ENCODE results near the gene ARMH4.
"Not testable (repeated sequence)": the region's sequence is repeated elsewhere in the genome, so short reads cannot be mapped to it uniquely, and the experiment has no call there.

ARMH4 gene

GRCh38 chr14:58128416-58128815, 23.6 kb downstream of the ARMH4 start:
- no peak overlapping the region for H3K4me3 Mint-ChIP-seq
- H3K36me3 Mint-ChIP-seq = no peaks in the 10 kb centered on the region
- no peaks in the 10 kb centered on the region for H3K27me3 Mint-ChIP-seq
- H3K9me3 Mint-ChIP-seq = peaks cover 10% of the 10 kb centered on the region
- no peak overlapping the region for H3K27ac Mint-ChIP-seq
- H3K4me1 Mint-ChIP-seq = no peaks in the 10 kb centered on the region
- no peak for ATAC-seq

DNA sequence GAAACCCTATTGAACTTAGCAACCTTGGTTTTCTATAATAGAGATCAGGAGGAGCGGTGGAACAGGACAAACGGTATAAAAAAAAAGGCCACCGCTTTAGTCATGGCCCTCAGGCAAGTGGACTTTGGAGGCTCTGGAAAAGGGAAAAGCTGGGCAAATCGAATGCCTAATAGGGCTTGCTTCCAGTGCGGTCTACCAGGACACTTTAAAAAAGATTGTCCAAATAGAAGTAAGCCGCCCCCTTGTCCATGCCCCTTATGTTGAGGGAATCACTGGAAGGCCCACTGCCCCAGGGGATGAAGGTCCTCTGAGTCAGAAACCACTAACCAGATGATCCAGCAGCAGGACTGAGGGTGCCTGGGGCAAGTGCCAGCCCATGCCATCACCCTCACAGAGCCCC, 29.5 kb downstream of the ARMH4 start:
- Mint-ChIP-seq H3K27me3 (peaks cover 17% of the 10 kb centered on the region), H3K9me3 (peaks cover 10% of the 10 kb centered on the region)
- H3K36me3 Mint-ChIP-seq, ATAC-seq, H3K4me3 Mint-ChIP-seq, H3K27ac Mint-ChIP-seq, H3K4me1 Mint-ChIP-seq: not testable (repeated sequence)

DNA sequence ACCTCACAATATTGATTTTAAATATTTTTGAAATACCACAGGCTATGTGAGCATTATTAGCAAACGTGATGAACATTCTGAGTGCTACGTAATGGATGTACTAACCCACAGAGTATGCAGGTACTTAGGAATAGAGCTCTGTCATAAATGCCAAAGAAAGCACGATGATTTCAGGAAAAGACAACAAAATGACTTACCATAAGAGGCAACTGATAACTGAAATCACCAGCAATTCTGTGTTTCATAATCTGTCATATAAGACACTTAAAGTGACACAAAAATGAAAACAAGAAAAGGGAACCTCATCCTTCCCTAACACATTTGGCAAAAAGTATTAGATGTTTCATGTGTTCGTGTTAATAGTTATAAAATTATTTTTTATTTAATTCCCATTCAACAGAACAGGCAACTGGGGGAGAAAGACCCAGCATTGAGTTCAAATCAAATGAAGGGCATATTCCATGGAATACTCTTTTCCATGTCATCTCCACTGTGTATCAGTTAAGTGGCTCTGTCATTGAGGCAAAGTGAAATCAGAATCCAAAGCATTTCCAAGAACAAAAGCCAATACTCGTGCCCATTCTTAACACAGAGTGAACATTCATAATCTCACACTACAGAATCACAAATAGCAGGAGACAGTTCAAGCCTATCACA, 30.4 kb downstream of the ARMH4 start:
- ATAC-seq = no peak
- peaks cover 22% of the 10 kb centered on the region for H3K27me3 Mint-ChIP-seq
- no peak overlapping the region for H3K27ac Mint-ChIP-seq
- no peak overlapping the region for H3K4me3 Mint-ChIP-seq
- no peaks in the 10 kb centered on the region for H3K4me1 Mint-ChIP-seq
- H3K36me3 Mint-ChIP-seq = no peaks in the 10 kb centered on the region
- H3K9me3 Mint-ChIP-seq = peaks cover 10% of the 10 kb centered on the region

- Mint-ChIP-seq H3K9me3 (no peaks in the 10 kb centered on the region), H3K4me1 (no peaks in the 10 kb centered on the region), H3K27me3 (peaks cover 26% of the 10 kb centered on the region), H3K4me3 (no peak overlapping the region), H3K36me3 (no peaks in the 10 kb centered on the region), H3K27ac (no peak overlapping the region)
- ATAC-seq = no peak
These were observed 32.6 kb downstream of the ARMH4 start for GRCh38 chr14:58119381-58119780.

GRCh38 chr14:58118097-58118815, 33.8 kb downstream of the ARMH4 start:
- no peaks in the 10 kb centered on the region for H3K4me1 Mint-ChIP-seq
- H3K4me3 Mint-ChIP-seq = no peak overlapping the region
- no peaks in the 10 kb centered on the region for H3K36me3 Mint-ChIP-seq
- H3K9me3 Mint-ChIP-seq = no peaks in the 10 kb centered on the region
- no peak for ATAC-seq
- no peak overlapping the region for H3K27ac Mint-ChIP-seq
- peaks cover 37% of the 10 kb centered on the region for H3K27me3 Mint-ChIP-seq

DNA sequence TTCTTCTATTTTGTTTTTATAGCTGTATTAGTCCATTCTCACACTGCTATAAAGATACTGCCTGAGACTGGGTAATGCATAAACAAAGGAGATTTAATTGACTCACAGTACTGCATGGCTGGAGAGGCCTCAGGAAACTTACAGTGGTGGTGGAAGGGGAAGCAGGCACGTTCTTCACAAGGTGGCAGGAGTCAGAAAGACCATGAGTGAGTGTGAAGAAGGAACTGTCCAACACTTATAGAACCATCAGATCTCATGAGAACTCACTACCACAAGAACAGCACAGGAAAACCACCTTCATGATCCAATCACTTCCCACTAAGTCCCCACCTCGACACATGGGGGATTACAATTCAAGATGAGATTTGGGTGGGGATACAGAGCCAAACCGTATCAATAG, 42.3 kb downstream of the ARMH4 start:
- Mint-ChIP-seq H3K4me3 (no peak overlapping the region), H3K36me3 (no peaks in the 10 kb centered on the region), H3K9me3 (no peaks in the 10 kb centered on the region), H3K27ac (no peak overlapping the region), H3K4me1 (no peaks in the 10 kb centered on the region), H3K27me3 (peaks cover 25% of the 10 kb centered on the region)
- no peak for ATAC-seq

GRCh38 chr14:58108717-58109116, 43.3 kb downstream of the ARMH4 start:
- H3K27ac Mint-ChIP-seq = no peak overlapping the region
- H3K4me1 Mint-ChIP-seq = no peaks in the 10 kb centered on the region
- ATAC-seq = no peak
- peaks cover 15% of the 10 kb centered on the region for H3K27me3 Mint-ChIP-seq
- H3K4me3 Mint-ChIP-seq = no peak overlapping the region
- H3K9me3 Mint-ChIP-seq = no peaks in the 10 kb centered on the region
- H3K36me3 Mint-ChIP-seq = no peaks in the 10 kb centered on the region

GRCh38 chr14:58107947-58108552, 44.0 kb downstream of the ARMH4 start:
- Mint-ChIP-seq H3K27ac (no peak overlapping the region), H3K36me3 (no peaks in the 10 kb centered on the region), H3K27me3 (peaks cover 8% of the 10 kb centered on the region), H3K9me3 (no peaks in the 10 kb centered on the region), H3K4me1 (no peaks in the 10 kb centered on the region), H3K4me3 (no peak overlapping the region)
- no peak for ATAC-seq

- no peaks in the 10 kb centered on the region for H3K4me1 Mint-ChIP-seq
- no peaks in the 10 kb centered on the region for H3K9me3 Mint-ChIP-seq
- H3K27ac Mint-ChIP-seq = no peak overlapping the region
- H3K4me3 Mint-ChIP-seq = no peak overlapping the region
- H3K27me3 Mint-ChIP-seq = peaks cover 8% of the 10 kb centered on the region
- no peaks in the 10 kb centered on the region for H3K36me3 Mint-ChIP-seq
- ATAC-seq = no peak
These were observed 45.0 kb downstream of the ARMH4 start for GRCh38 chr14:58107041-58107440.

DNA sequence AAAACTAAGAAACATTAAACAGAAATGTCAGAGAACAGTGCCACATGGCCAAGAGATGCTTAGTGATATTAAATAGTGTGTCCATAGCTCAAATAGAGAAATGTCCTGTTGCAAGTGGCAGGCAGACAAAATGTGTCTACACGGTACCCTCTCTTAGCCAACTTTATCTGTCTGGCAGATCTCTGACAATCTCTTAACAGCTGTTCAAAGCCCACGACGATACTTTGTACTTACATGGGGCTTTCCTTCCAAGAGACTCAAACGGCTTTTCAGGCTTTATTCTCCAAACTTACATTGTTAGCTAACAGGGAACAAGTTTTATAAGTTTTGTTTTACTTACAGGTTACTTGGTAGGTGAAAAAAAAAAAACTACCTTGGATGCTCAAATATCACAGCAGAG, 45.6 kb downstream of the ARMH4 start:
- ATAC-seq = no peak
- Mint-ChIP-seq H3K36me3 (no peaks in the 10 kb centered on the region), H3K27me3 (peaks cover 8% of the 10 kb centered on the region), H3K9me3 (no peaks in the 10 kb centered on the region), H3K4me1 (no peaks in the 10 kb centered on the region), H3K4me3 (no peak overlapping the region), H3K27ac (no peak overlapping the region)

DNA sequence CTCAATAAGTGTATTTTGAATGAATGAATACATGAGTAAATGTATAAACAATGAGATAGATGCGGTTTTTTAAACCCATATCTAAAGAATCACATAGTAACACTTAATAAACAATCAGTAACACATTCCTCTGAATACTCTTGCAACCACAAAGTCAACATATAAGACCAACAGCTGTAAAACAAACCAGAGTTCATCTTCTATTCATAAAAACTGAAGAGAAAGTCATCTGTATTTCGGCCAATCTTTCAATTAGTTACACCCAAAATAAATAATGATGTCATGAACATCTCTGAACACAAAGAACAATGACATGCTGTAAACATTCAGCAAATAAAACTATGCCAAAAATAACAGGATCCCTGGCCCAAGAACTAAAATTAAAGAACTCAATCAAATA, 47.2 kb downstream of the ARMH4 start:
- Mint-ChIP-seq H3K9me3 (no peaks in the 10 kb centered on the region), H3K4me1 (no peaks in the 10 kb centered on the region), H3K4me3 (no peak overlapping the region), H3K27ac (no peak overlapping the region), H3K27me3 (peaks cover 8% of the 10 kb centered on the region), H3K36me3 (no peaks in the 10 kb centered on the region)
- ATAC-seq = no peak

DNA sequence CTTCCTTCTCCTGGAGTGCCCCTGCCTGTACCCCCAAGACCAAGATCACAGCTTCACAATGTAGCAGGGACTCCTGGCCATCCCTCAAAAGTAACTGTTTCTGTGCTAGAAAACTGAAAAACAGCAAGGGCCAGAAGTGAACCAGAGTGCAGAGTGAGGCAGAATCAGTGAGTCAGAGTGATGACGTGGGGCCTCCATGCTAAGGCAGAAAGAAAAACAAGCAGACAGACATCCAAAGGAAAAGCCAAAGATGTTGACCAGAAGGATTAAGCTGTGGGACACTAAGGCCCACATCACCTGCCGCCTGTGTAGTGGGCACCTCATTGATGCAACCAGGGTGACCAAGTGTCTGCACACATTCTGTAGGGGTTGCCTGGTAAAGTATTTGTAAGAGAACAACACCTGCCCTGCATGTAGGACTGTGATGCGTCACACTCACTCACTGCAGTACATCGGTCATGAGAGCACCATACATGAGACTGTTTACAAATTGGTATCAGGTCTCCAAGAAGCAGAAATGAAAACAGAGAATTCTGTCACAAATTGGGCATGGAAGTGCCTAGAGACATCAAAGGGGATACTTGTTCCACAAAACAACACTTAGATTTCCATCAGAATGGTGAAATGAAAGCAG, 51.2 kb downstream of the ARMH4 start:
- H3K27me3 Mint-ChIP-seq = no peaks in the 10 kb centered on the region
- no peak overlapping the region for H3K27ac Mint-ChIP-seq
- no peaks in the 10 kb centered on the region for H3K4me1 Mint-ChIP-seq
- H3K36me3 Mint-ChIP-seq = no peaks in the 10 kb centered on the region
- H3K9me3 Mint-ChIP-seq = no peaks in the 10 kb centered on the region
- ATAC-seq = peak; percentile 47
- H3K4me3 Mint-ChIP-seq = no peak overlapping the region

- H3K27me3 Mint-ChIP-seq = no peaks in the 10 kb centered on the region
- no peak overlapping the region for H3K27ac Mint-ChIP-seq
- no peak overlapping the region for H3K4me3 Mint-ChIP-seq
- H3K9me3 Mint-ChIP-seq = no peaks in the 10 kb centered on the region
- H3K36me3 Mint-ChIP-seq = no peaks in the 10 kb centered on the region
- no peak for ATAC-seq
- H3K4me1 Mint-ChIP-seq = no peaks in the 10 kb centered on the region
These were observed 52.3 kb downstream of the ARMH4 start for GRCh38 chr14:58099682-58100081.

GRCh38 chr14:58098507-58098906, 53.5 kb downstream of the ARMH4 start:
- Mint-ChIP-seq H3K4me1 (no peaks in the 10 kb centered on the region), H3K27ac (no peak overlapping the region), H3K27me3 (no peaks in the 10 kb centered on the region), H3K9me3 (no peaks in the 10 kb centered on the region), H3K4me3 (no peak overlapping the region), H3K36me3 (no peaks in the 10 kb centered on the region)
- ATAC-seq = no peak

GRCh38 chr14:58096731-58097130, 55.3 kb downstream of the ARMH4 start:
- Mint-ChIP-seq H3K4me3 (no peak overlapping the region), H3K9me3 (peaks cover 3% of the 10 kb centered on the region), H3K36me3 (no peaks in the 10 kb centered on the region), H3K27ac (no peak overlapping the region), H3K27me3 (peaks cover 8% of the 10 kb centered on the region), H3K4me1 (no peaks in the 10 kb centered on the region)
- ATAC-seq = no peak
